ENCODE results near the gene FBXL2. TPM values are rescaled to one million over a fixed set of nuclear protein-coding genes. Genes with fewer than 3 reads are reported as not detected.
A peak's percentile ranks its signal among the peaks of the same experiment; 100 is the strongest.

The FBXL2 gene
- total and polyA plus RNA-seq, 7 experiments from 2014 or later: 0.09 to 0.10 TPM; not detected in 5

DNA sequence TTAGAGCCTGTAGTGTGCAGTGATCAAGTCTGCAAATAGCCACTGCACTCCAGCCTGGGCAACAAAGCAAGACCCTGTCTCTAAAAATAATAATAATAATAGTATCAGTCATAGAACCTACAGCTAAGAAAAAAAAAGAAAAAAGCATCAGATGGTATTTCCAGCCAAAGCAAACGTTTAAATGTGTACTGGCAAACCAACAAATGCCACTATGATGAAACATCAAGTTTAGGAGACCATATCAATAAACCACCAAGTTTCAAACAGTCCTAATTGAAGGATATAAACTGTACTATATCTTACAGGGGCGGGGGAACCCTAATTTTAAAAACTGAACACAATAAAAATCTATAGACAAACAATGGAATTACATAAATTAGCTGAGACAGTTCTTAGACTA, 156.6 kb downstream of the FBXL2 start:
- Histone ChIP-seq H3K4me1 (ENCODE audit: control insufficient read depth in 2 of 2, insufficient read depth in 2 of 2, low read length in 2 of 2) (peaks cover 32 to 38% of the 10 kb centered on the region in 2 donors), H3K9me3 (ENCODE audit: control insufficient read depth in 2 of 3, low read length in 3 of 3) (no peaks in the 10 kb centered on the region), H3K4me3 (ENCODE audit: low read length) (no peak overlapping the region), H3K27me3 (ENCODE audit: control insufficient read depth in 2 of 2, insufficient read depth in 2 of 2, low read length in 2 of 2) (no peaks in the 10 kb centered on the region), H3K36me3 (ENCODE audit: control insufficient read depth in 2 of 3, insufficient read depth in 3 of 3, low read length in 3 of 3) (no peaks in the 10 kb centered on the region), H3K27ac (ENCODE audit: low read depth, low read length) (no peak overlapping the region)
- POLR2A ChIA-PET: interaction anchor here (0.6 kb wide), 1 partner anchor 79 kb away, joined by 3 read pairs; no protein-coding TSS in a partner anchor
- peaks cover 66 to 96% (median 84%) of the 10 kb centered on the region in 7 donors for H3K4me1 Mint-ChIP-seq
- intact Hi-C loops (cut with micrococcal nuclease): loop anchor here in 1 of 2 donors (10.0 kb wide), 1 partner anchor 859 kb away; the partner anchor contains the start of gene DYNC1LI1
- no peaks in the 10 kb centered on the region for H3K9me3 Mint-ChIP-seq
- DNase-seq (no peak), ATAC-seq (no peak)
- H3K27ac Mint-ChIP-seq: peak overlapping the region in 4 of 9 donors; percentile 33 to 48 (median 36)
- no peaks in the 10 kb centered on the region for H3K27me3 Mint-ChIP-seq
- H3K36me3 Mint-ChIP-seq: peaks cover 0 to 9% (median 3%) of the 10 kb centered on the region in 5 donors
- CTCF ChIA-PET: interaction anchor here (0.5 kb wide), 1 partner anchor 36 kb away, joined by 9 read pairs; no protein-coding TSS in a partner anchor
- peak overlapping the region in 6 of 10 donors; percentile 21 to 44 (median 35) for H3K4me3 Mint-ChIP-seq

Other genes starting within 250 kb of the FBXL2 start
- 10 to 100 TPM; 21.0 to 52.7 (median 33.8) TPM for gene GLB1, start 180.3 kb upstream of the FBXL2 start, total RNA-seq
- 10 to 100 TPM; 15.5 to 21.4 TPM for gene GLB1, start 180.3 kb upstream of the FBXL2 start, polyA plus RNA-seq
- gene TMPPE, start 180.3 kb upstream of the FBXL2 start, total RNA-seq: 10 to 100 TPM in 2 of 5 experiments, 1 to 10 TPM in 3; 5.4 to 16.0 (median 7.9) TPM
- 1 to 10 TPM in 1 of 2 donors, under 1 TPM in 1; 0.60 to 1.1 TPM for gene TMPPE, start 180.3 kb upstream of the FBXL2 start, polyA plus RNA-seq
- gene CRTAP, start 163.4 kb upstream of the FBXL2 start, total RNA-seq: 10 to 100 TPM; 27.1 to 86.1 (median 46.4) TPM
- 10 to 100 TPM; 37.4 to 59.3 TPM for gene CRTAP, start 163.4 kb upstream of the FBXL2 start, polyA plus RNA-seq
- not detected for gene SUSD5, start 58.6 kb upstream of the FBXL2 start, total RNA-seq
- gene SUSD5, start 58.6 kb upstream of the FBXL2 start, polyA plus RNA-seq: under 1 TPM in 1 of 2 donors, not detected in 1; 0.25 TPM
- 100 to 1,000 TPM in 2 of 5 experiments, 10 to 100 TPM in 3; 61.4 to 116 (median 86.0) TPM for gene UBP1, start 163.0 kb downstream of the FBXL2 start, total RNA-seq
- gene UBP1, start 163.0 kb downstream of the FBXL2 start, polyA plus RNA-seq: 10 to 100 TPM in 1 of 2 donors, 1 to 10 TPM in 1; 9.9 to 12.3 TPM